Measurements from ENCODE around the gene IRF4.

IRF4 gene

GRCh38 chr6:354631-355280 lies 36.8 kb upstream of the IRF4 start:
- TF ChIP-seq TAF1 (IDR thresholded peaks at IDR 0.05; ENCODE audit: borderline replicate concordance, low read depth, low read length) (no peak), POLR2A (IDR thresholded peaks at IDR 0.05; ENCODE audit: low read depth, low read length) (no peak), POLR2AphosphoS5 (IDR thresholded peaks at IDR 0.05; ENCODE audit: low read depth, low read length) (no peak)
- FAIRE-seq (no peak), DNase-seq (ENCODE audit: insufficient read length) (no peak)

GRCh38 chr6:355373-356208 lies 36.0 kb upstream of the IRF4 start:
- TF ChIP-seq POLR2AphosphoS5 (IDR thresholded peaks at IDR 0.05; ENCODE audit: low read depth, low read length): no peak
- DNase-seq (ENCODE audit: insufficient read length) (no peak), FAIRE-seq (peak; percentile 67)

GRCh38 chr6:356828-357251 lies 34.7 kb upstream of the IRF4 start:
- FAIRE-seq (peak; percentile 95), DNase-seq (ENCODE audit: insufficient read length) (peak; percentile 76)
- TF ChIP-seq TAF1 (IDR thresholded peaks at IDR 0.05; ENCODE audit: borderline replicate concordance, low read depth, low read length) (no peak), POLR2AphosphoS5 (IDR thresholded peaks at IDR 0.05; ENCODE audit: low read depth, low read length) (0 out of 2 replicates have a peak, but pooled peaks have one; percentile 30), POLR2A (IDR thresholded peaks at IDR 0.05; ENCODE audit: low read depth, low read length) (no peak)

GRCh38 chr6:357261-357790 lies 34.2 kb upstream of the IRF4 start:
- FAIRE-seq: peak; percentile 21
- no peak for TF ChIP-seq POLR2AphosphoS5 (IDR thresholded peaks at IDR 0.05; ENCODE audit: low read depth, low read length)
- TF ChIP-seq POLR2A (IDR thresholded peaks at IDR 0.05; ENCODE audit: low read depth, low read length): no peak
- no peak for TF ChIP-seq TAF1 (IDR thresholded peaks at IDR 0.05; ENCODE audit: borderline replicate concordance, low read depth, low read length)
- no peak for DNase-seq (ENCODE audit: insufficient read length)

GRCh38 chr6:357791-358341 lies 33.7 kb upstream of the IRF4 start:
- FAIRE-seq (peak; percentile 67), DNase-seq (ENCODE audit: insufficient read length) (no peak)
- no peak for TF ChIP-seq POLR2A (IDR thresholded peaks at IDR 0.05; ENCODE audit: low read depth, low read length)
- no peak for TF ChIP-seq TAF1 (IDR thresholded peaks at IDR 0.05; ENCODE audit: borderline replicate concordance, low read depth, low read length)
- TF ChIP-seq POLR2AphosphoS5 (IDR thresholded peaks at IDR 0.05; ENCODE audit: low read depth, low read length): peak; percentile 35; the same call in 1 of the 2 replicates

GRCh38 chr6:358432-358831 lies 33.1 kb upstream of the IRF4 start:
- TF ChIP-seq TAF1 (IDR thresholded peaks at IDR 0.05; ENCODE audit: borderline replicate concordance, low read depth, low read length) (no peak), POLR2AphosphoS5 (IDR thresholded peaks at IDR 0.05; ENCODE audit: low read depth, low read length) (no peak), POLR2A (IDR thresholded peaks at IDR 0.05; ENCODE audit: low read depth, low read length) (no peak)
- DNase-seq (ENCODE audit: insufficient read length) (no peak), FAIRE-seq (no peak)

GRCh38 chr6:358847-359246 lies 32.7 kb upstream of the IRF4 start:
- no peak for DNase-seq (ENCODE audit: insufficient read length)
- no peak for TF ChIP-seq POLR2AphosphoS5 (IDR thresholded peaks at IDR 0.05; ENCODE audit: low read depth, low read length)
- TF ChIP-seq TAF1 (IDR thresholded peaks at IDR 0.05; ENCODE audit: borderline replicate concordance, low read depth, low read length): no peak
- TF ChIP-seq POLR2A (IDR thresholded peaks at IDR 0.05; ENCODE audit: low read depth, low read length): 0 out of 2 replicates have a peak, but pooled peaks have one; percentile 27
- FAIRE-seq: no peak

- TF ChIP-seq POLR2AphosphoS5 (IDR thresholded peaks at IDR 0.05; ENCODE audit: low read depth, low read length) (no peak), TAF1 (IDR thresholded peaks at IDR 0.05; ENCODE audit: borderline replicate concordance, low read depth, low read length) (no peak), POLR2A (IDR thresholded peaks at IDR 0.05; ENCODE audit: low read depth, low read length) (no peak)
- no peak for FAIRE-seq
- no peak for DNase-seq (ENCODE audit: insufficient read length)
Measured at GRCh38 chr6:359261-360035, 32.1 kb upstream of the IRF4 start.

- TF ChIP-seq POLR2A (IDR thresholded peaks at IDR 0.05; ENCODE audit: low read depth, low read length) (no peak), TAF1 (IDR thresholded peaks at IDR 0.05; ENCODE audit: borderline replicate concordance, low read depth, low read length) (no peak), POLR2AphosphoS5 (IDR thresholded peaks at IDR 0.05; ENCODE audit: low read depth, low read length) (no peak)
- FAIRE-seq (no peak), DNase-seq (ENCODE audit: insufficient read length) (no peak)
Measured at GRCh38 chr6:360349-360748, 31.2 kb upstream of the IRF4 start.

- TF ChIP-seq POLR2A (IDR thresholded peaks at IDR 0.05; ENCODE audit: low read depth, low read length): no peak
- TF ChIP-seq TAF1 (IDR thresholded peaks at IDR 0.05; ENCODE audit: borderline replicate concordance, low read depth, low read length): no peak
- no peak for TF ChIP-seq POLR2AphosphoS5 (IDR thresholded peaks at IDR 0.05; ENCODE audit: low read depth, low read length)
- FAIRE-seq: no peak
- no peak for DNase-seq (ENCODE audit: insufficient read length)
Measured at GRCh38 chr6:360764-361373, 30.7 kb upstream of the IRF4 start.
